ENCODE measurements around the gene CSTB.
A peak's percentile ranks its signal among the peaks of the same experiment; 100 is the strongest.

The CSTB gene

DNA sequence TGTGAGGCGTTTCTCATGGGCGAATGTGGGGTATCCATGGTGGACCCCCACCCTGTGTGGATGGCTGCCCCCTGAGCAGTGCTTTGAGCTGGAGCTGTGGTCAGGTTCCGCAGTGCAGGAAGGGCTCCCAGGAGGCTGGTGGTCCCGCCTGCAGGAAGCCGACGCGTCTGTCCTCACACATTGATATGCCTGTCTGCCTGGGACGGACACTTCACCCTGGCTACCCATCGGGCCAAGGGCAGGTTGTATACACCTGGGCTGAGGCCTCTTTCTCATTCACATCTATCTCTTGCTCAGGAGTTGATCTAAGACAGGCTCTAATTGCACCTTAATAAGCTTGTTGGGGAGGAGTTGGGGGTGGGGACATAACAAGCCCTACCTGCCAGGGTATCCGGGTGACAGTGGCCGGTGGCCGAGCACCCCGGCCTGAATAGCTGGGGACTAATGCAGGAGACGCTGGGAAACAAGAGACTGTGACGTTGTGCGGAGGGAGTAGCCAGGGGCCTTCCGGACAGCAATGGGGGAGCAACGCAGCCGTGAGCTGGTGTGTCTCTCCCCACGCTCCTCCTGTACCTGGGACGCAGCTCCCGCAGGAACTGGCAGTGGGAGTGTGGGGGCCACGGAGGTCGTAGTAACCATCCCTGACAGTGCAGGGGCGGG, 35.5 kb downstream of the CSTB start:
- no peaks in the 10 kb centered on the region for H3K27me3 ChIP-seq (ENCODE audit: insufficient read depth, poor library complexity, severe bottlenecking)
- ATAC-seq (ENCODE audit: low read depth) (peak; percentile 77), DNase-seq (ENCODE audit: low spot score) (no peak)
- peak overlapping the region; percentile 31 for H3K27ac ChIP-seq (ENCODE audit: poor library complexity, severe bottlenecking)
- no peak overlapping the region for H3K4me3 ChIP-seq (ENCODE audit: severe bottlenecking)
- peaks cover 75% of the 10 kb centered on the region for H3K36me3 ChIP-seq (ENCODE audit: low read depth)
- no peaks in the 10 kb centered on the region for H3K9me3 ChIP-seq (ENCODE audit: severe bottlenecking)
- TF ChIP-seq, protein P1, sequence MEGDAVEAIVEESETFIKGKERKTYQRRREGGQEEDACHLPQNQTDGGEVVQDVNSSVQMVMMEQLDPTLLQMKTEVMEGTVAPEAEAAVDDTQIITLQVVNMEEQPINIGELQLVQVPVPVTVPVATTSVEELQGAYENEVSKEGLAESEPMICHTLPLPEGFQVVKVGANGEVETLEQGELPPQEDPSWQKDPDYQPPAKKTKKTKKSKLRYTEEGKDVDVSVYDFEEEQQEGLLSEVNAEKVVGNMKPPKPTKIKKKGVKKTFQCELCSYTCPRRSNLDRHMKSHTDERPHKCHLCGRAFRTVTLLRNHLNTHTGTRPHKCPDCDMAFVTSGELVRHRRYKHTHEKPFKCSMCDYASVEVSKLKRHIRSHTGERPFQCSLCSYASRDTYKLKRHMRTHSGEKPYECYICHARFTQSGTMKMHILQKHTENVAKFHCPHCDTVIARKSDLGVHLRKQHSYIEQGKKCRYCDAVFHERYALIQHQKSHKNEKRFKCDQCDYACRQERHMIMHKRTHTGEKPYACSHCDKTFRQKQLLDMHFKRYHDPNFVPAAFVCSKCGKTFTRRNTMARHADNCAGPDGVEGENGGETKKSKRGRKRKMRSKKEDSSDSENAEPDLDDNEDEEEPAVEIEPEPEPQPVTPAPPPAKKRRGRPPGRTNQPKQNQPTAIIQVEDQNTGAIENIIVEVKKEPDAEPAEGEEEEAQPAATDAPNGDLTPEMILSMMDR (IDR thresholded peaks at IDR 0.05; ENCODE audit: poor library complexity, severe bottlenecking) = no peak
- peaks cover 3% of the 10 kb centered on the region for H3K4me1 ChIP-seq (ENCODE audit: insufficient read depth, poor library complexity, severe bottlenecking)

DNA sequence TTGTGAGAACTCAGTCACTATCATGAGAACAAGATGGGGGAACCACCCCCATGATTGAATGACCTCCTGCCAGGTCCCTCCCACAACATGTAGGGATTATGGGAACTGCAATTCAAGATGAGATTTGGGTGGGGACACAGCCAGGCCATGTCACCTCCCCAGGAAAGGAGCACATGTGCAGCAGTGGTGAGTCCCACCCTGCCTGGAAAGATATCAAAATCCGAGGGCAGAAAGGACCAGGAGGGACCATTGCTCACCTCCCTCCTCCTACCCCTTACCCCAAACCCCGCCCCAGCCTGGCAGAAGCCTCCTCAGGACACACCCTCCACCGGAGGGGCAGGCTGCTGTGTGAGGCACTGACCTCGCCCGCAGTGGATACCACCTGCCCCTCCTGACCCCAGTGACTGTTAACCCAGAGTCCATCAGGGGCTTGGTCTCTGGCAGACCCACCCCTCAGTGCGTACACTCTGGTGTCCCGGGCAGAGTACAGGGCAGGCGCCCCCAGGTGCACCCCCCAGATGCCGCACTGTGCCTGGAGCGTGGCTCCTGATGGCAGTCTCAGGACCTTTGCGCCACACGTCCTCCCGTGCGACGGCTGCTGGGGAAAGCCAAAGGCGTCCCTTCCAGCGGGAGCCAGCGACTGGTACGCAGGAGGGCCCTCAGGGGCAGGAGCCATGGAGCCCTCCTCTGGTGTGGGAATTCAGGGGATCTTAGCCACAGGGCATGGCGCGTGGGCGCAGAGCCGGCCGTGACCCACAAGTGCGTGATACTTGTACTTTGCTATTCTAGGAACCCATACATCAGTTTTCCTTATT, 36.3 kb downstream of the CSTB start:
- TF ChIP-seq, protein P1 (IDR thresholded peaks at IDR 0.05; ENCODE audit: poor library complexity, severe bottlenecking) = no peak
- Histone ChIP-seq H3K36me3 (ENCODE audit: low read depth) (peaks cover 73% of the 10 kb centered on the region), H3K4me3 (ENCODE audit: severe bottlenecking) (no peak overlapping the region), H3K27me3 (ENCODE audit: insufficient read depth, poor library complexity, severe bottlenecking) (no peaks in the 10 kb centered on the region), H3K9me3 (ENCODE audit: severe bottlenecking) (no peaks in the 10 kb centered on the region), H3K27ac (ENCODE audit: poor library complexity, severe bottlenecking) (peak overlapping the region; percentile 31), H3K4me1 (ENCODE audit: insufficient read depth, poor library complexity, severe bottlenecking) (peaks cover 3% of the 10 kb centered on the region)
- ATAC-seq (ENCODE audit: low read depth) (peak; percentile 61), DNase-seq (ENCODE audit: low spot score) (no peak)

GRCh38 chr21:43737158-43737950, 38.8 kb downstream of the CSTB start:
- no peak for ATAC-seq (ENCODE audit: low read depth)
- Histone ChIP-seq H3K27ac (ENCODE audit: poor library complexity, severe bottlenecking) (no peak overlapping the region), H3K9me3 (ENCODE audit: severe bottlenecking) (no peaks in the 10 kb centered on the region), H3K36me3 (ENCODE audit: low read depth) (peaks cover 77% of the 10 kb centered on the region), H3K4me1 (ENCODE audit: insufficient read depth, poor library complexity, severe bottlenecking) (peaks cover 16% of the 10 kb centered on the region), H3K27me3 (ENCODE audit: insufficient read depth, poor library complexity, severe bottlenecking) (no peaks in the 10 kb centered on the region), H3K4me3 (ENCODE audit: severe bottlenecking) (no peak overlapping the region)
- TF ChIP-seq, protein P1 (IDR thresholded peaks at IDR 0.05; ENCODE audit: poor library complexity, severe bottlenecking) = no peak
- no peak for DNase-seq (ENCODE audit: low spot score)

GRCh38 chr21:43736224-43736883, 39.8 kb downstream of the CSTB start:
- Histone ChIP-seq H3K4me3 (ENCODE audit: severe bottlenecking) (no peak overlapping the region), H3K4me1 (ENCODE audit: insufficient read depth, poor library complexity, severe bottlenecking) (peaks cover 18% of the 10 kb centered on the region)
- no peak for ATAC-seq (ENCODE audit: low read depth)

More at GRCh38 chr21:43736224-43736883, 39.8 kb downstream of the CSTB start:
- Histone ChIP-seq H3K27ac (ENCODE audit: poor library complexity, severe bottlenecking) (no peak overlapping the region), H3K36me3 (ENCODE audit: low read depth) (peaks cover 77% of the 10 kb centered on the region), H3K9me3 (ENCODE audit: severe bottlenecking) (no peaks in the 10 kb centered on the region), H3K27me3 (ENCODE audit: insufficient read depth, poor library complexity, severe bottlenecking) (no peaks in the 10 kb centered on the region)
- TF ChIP-seq, protein P1 (IDR thresholded peaks at IDR 0.05; ENCODE audit: poor library complexity, severe bottlenecking) = no peak
- no peak for DNase-seq (ENCODE audit: low spot score)

Measured in RWPE2 (cell line).